Osteoblast (primary cell): Measurements from ENCODE around the gene GRK2. TPM values are rescaled to one million over a fixed set of nuclear protein-coding genes. Genes with fewer than 3 reads are reported as not detected.
A peak's percentile ranks its signal among the peaks of the same experiment; 100 is the strongest.

Source experiments
- DNase-seq: peaks from one replicate; pipeline ENCODE4 v3.0.0; 2011; ENCODE audit warnings: low spot score, mixed read lengths; ENCODE audit not compliant: insufficient read length; ENCODE audit errors: missing footprints
- H2AFZ ChIP-seq: 2 replicates; pipeline ENCODE4 v1.6.0; 2011; ENCODE audit warnings: mild to moderate bottlenecking, low read length
- H3K27ac ChIP-seq: 2 replicates; pipeline ENCODE4 v1.5.1; 2011; ENCODE audit warnings: mild to moderate bottlenecking, low read depth, low read length, moderate library complexity
- H3K27me3 ChIP-seq: 2 replicates; pipeline ENCODE4 v1.6.0; 2012; ENCODE audit warnings: mild to moderate bottlenecking, control low read depth, inconsistent platforms, low read length, moderate library complexity; ENCODE audit not compliant: insufficient read depth
- H3K36me3 ChIP-seq: 2 replicates; pipeline ENCODE4 v1.5.1; 2011; ENCODE audit warnings: mild to moderate bottlenecking, low read length, control low read depth, moderate library complexity; ENCODE audit not compliant: insufficient read depth
- H3K4me1 ChIP-seq: 2 replicates; pipeline ENCODE4 v1.5.1; 2011; ENCODE audit warnings: mild to moderate bottlenecking, low read length, control low read depth, moderate library complexity; ENCODE audit not compliant: insufficient read depth
- H3K4me2 ChIP-seq: 2 replicates; pipeline ENCODE4 v1.6.0; 2011; ENCODE audit warnings: mild to moderate bottlenecking, low read length; ENCODE audit not compliant: insufficient read depth
- H3K4me3 ChIP-seq: fragments of 200-600 bp; sonication (generic); 3 replicates; pipeline ENCODE4 v1.5.1; 2012; ENCODE audit warnings: mild to moderate bottlenecking, low read length, inconsistent platforms; ENCODE audit not compliant: insufficient read depth
- H3K79me2 ChIP-seq: 2 replicates; pipeline ENCODE4 v1.6.0; 2012; ENCODE audit warnings: mild to moderate bottlenecking, low read length, control low read depth, inconsistent platforms; ENCODE audit not compliant: insufficient read depth
- H3K9me3 ChIP-seq: 2 replicates; pipeline ENCODE4 v1.5.1; 2011; ENCODE audit warnings: low read depth, low read length, control low read depth
- H4K20me1 ChIP-seq: 2 replicates; pipeline ENCODE4 v1.6.0; 2012; ENCODE audit warnings: mild to moderate bottlenecking, low read length, control low read depth; ENCODE audit not compliant: insufficient read depth
- CTCF ChIP-seq: IDR thresholded peaks from 2 replicates; pipeline ENCODE4 v1.5.1; 2011; ENCODE audit warnings: mild to moderate bottlenecking, low read depth, low read length, moderate library complexity; ENCODE audit errors: extremely low read depth
- total RNA-seq: library from RNA; depleted of rRNA; stranded (reverse); fragments of >200 nt; gene quantifications from 2 replicates; pipeline ENCODE4 v1.2.3, GENCODE V29; 2012

Gene GRK2
- total RNA-seq, 1 donor, result 21.4 TPM

GRCh38 chr11:67264877-67265632, 1.2 kb upstream of the GRK2 start:
- no peak for TF ChIP-seq CTCF
- Histone ChIP-seq H3K27ac (no peak overlapping the region), H3K4me2 (no peak overlapping the region), H3K4me1 (peaks cover 42% of the 10 kb centered on the region), H2AFZ (no peak overlapping the region), H4K20me1 (peaks cover 29% of the 10 kb centered on the region), H3K79me2 (peaks cover 40% of the 10 kb centered on the region), H3K9me3 (no peaks in the 10 kb centered on the region), H3K4me3 (no peak overlapping the region), H3K27me3 (no peaks in the 10 kb centered on the region), H3K36me3 (peaks cover 8% of the 10 kb centered on the region)
- DNase-seq, result peak; percentile 86

- Histone ChIP-seq H4K20me1 (peaks cover 36% of the 10 kb centered on the region), H3K4me1 (peaks cover 50% of the 10 kb centered on the region), H3K36me3 (peaks cover 8% of the 10 kb centered on the region), H2AFZ (peak overlapping the region; percentile 63), H3K27me3 (no peaks in the 10 kb centered on the region), H3K9me3 (no peaks in the 10 kb centered on the region), H3K79me2 (peaks cover 48% of the 10 kb centered on the region), H3K27ac (peak overlapping the region; percentile 34), H3K4me3 (peak overlapping the region; percentile 59), H3K4me2 (peak overlapping the region; percentile 70)
- TF ChIP-seq CTCF, result peak; percentile 52
- peak; percentile 99 for DNase-seq
These were observed 432 bp upstream of the GRK2 start for GRCh38 chr11:67265633-67266448.

- no peak overlapping the region for H2AFZ ChIP-seq
- peaks cover 63% of the 10 kb centered on the region for H3K79me2 ChIP-seq
- peaks cover 8% of the 10 kb centered on the region for H3K36me3 ChIP-seq
- no peak for TF ChIP-seq CTCF
- peak overlapping the region; percentile 86 for H3K4me3 ChIP-seq
- H3K27me3 ChIP-seq, result no peaks in the 10 kb centered on the region
- peaks cover 60% of the 10 kb centered on the region for H3K4me1 ChIP-seq
- peaks cover 49% of the 10 kb centered on the region for H4K20me1 ChIP-seq
- peak overlapping the region; percentile 90 for H3K4me2 ChIP-seq
- H3K9me3 ChIP-seq, result no peaks in the 10 kb centered on the region
- DNase-seq, result peak; percentile 88
- peak overlapping the region; percentile 22 for H3K27ac ChIP-seq
These were observed 1.2 kb downstream of the GRK2 start for GRCh38 chr11:67267188-67268080.
